Vagina (tissue), 2 donors: ENCODE results near the gene PRDM16. TPM values are rescaled to one million over a fixed set of nuclear protein-coding genes. Genes with fewer than 3 reads are reported as not detected.

Experiments used
- DNase-seq, 2 donors: peaks; one replicate each; pipeline ENCODE4 v3.0.0-alpha.2; 2017; ENCODE audit errors: extremely low spot score in 2 of 2
- H3K27ac ChIP-seq: fragments of 200-600 bp; sonication (generic); one replicate; pipeline ENCODE4 v1.5.1; 2019
- H3K27me3 ChIP-seq: fragments of 200-600 bp; sonication (generic); one replicate; pipeline ENCODE4 v1.5.1; 2019
- H3K36me3 ChIP-seq, 2 donors: fragments of 200-600 bp; sonication (generic); one replicate each; pipeline ENCODE4 v1.5.1; 2017 to 2019
- H3K4me1 ChIP-seq: fragments of 200-600 bp; sonication (generic); one replicate; pipeline ENCODE4 v1.5.1; 2019
- H3K4me3 ChIP-seq, 2 donors: fragments of 200-600 bp; sonication (generic); 1 replicate in 1 of 2; 2 replicates in 1 of 2; pipeline ENCODE4 v1.5.1; 2016 to 2019
- H3K9me3 ChIP-seq: fragments of 200-600 bp; sonication (generic); one replicate; pipeline ENCODE4 v1.5.1; 2019
- CTCF ChIP-seq, 3 experiments: fragments of 450-650 bp in 2 of 3; fragments of 200-600 bp in 1 of 3; sonication (generic) in 1 of 3; IDR thresholded peaks; one replicate each; pipeline ENCODE4 v1.5.1; 2017 to 2019; ENCODE audit warnings: antibody characterized with exemption in 3 of 3, mild to moderate bottlenecking in 2 of 3, moderate library complexity in 2 of 3
- POLR2A ChIP-seq, 2 donors: fragments of 450-650 bp; IDR thresholded peaks; one replicate each; pipeline ENCODE4 v1.6.1; 2017; ENCODE audit warnings: antibody characterized with exemption in 2 of 2, mild to moderate bottlenecking in 2 of 2, moderate library complexity in 2 of 2
- POLR2AphosphoS5 ChIP-seq, 2 donors: sonication (generic); formaldehyde crosslinking; IDR thresholded peaks; one replicate each; pipeline ENCODE4 v1.9.0; 2017; ENCODE audit warnings: antibody characterized with exemption in 2 of 2, mild to moderate bottlenecking in 2 of 2, low read depth in 1 of 2; ENCODE audit not compliant: insufficient read depth in 1 of 2
- intact Hi-C: fragments of 100-400 bp; cut with DNase I; formaldehyde crosslinking; loops from one replicate; pipeline ENCODE4 v1.15.1; 2023
- total RNA-seq: library from RNA; depleted of rRNA; stranded (reverse); fragments of >200 nt; gene quantifications from one replicate; pipeline ENCODE4 v1.2.3, GENCODE V29; 2016

The PRDM16 gene
- total RNA-seq, 1 donor from 2014 or later: 3.9 TPM

GRCh38 chr1:3149277-3149676 lies 80.3 kb downstream of the PRDM16 start:
- no peak for DNase-seq
- Histone ChIP-seq H3K36me3 (no peaks in the 10 kb centered on the region), H3K9me3 (no peaks in the 10 kb centered on the region), H3K4me1 (no peaks in the 10 kb centered on the region), H3K4me3 (no peak overlapping the region), H3K27me3 (no peaks in the 10 kb centered on the region), H3K27ac (no peak overlapping the region)
- intact Hi-C loops: no loop called here
- TF ChIP-seq CTCF (IDR thresholded peaks at IDR 0.05) (no peak), POLR2A (IDR thresholded peaks at IDR 0.05) (no peak), POLR2AphosphoS5 (IDR thresholded peaks at IDR 0.05; ENCODE audit: insufficient read depth in 1 of 2, low read depth in 1 of 2) (no peak)

- no peaks in the 10 kb centered on the region for H3K9me3 ChIP-seq
- intact Hi-C loops: no loop called here
- H3K4me3 ChIP-seq: no peak overlapping the region
- no peaks in the 10 kb centered on the region for H3K27me3 ChIP-seq
- no peaks in the 10 kb centered on the region for H3K36me3 ChIP-seq
- no peaks in the 10 kb centered on the region for H3K4me1 ChIP-seq
- DNase-seq: no peak
- TF ChIP-seq POLR2A (IDR thresholded peaks at IDR 0.05) (no peak), CTCF (IDR thresholded peaks at IDR 0.05) (no peak), POLR2AphosphoS5 (IDR thresholded peaks at IDR 0.05; ENCODE audit: insufficient read depth in 1 of 2, low read depth in 1 of 2) (no peak)
- no peak overlapping the region for H3K27ac ChIP-seq
These were observed 82.5 kb downstream of the PRDM16 start for GRCh38 chr1:3151456-3151855.

- TF ChIP-seq CTCF (IDR thresholded peaks at IDR 0.05) (no peak), POLR2A (IDR thresholded peaks at IDR 0.05) (no peak), POLR2AphosphoS5 (IDR thresholded peaks at IDR 0.05; ENCODE audit: insufficient read depth in 1 of 2, low read depth in 1 of 2) (no peak)
- Histone ChIP-seq H3K9me3 (no peaks in the 10 kb centered on the region), H3K36me3 (no peaks in the 10 kb centered on the region), H3K4me3 (no peak overlapping the region), H3K27me3 (no peaks in the 10 kb centered on the region), H3K27ac (no peak overlapping the region), H3K4me1 (no peaks in the 10 kb centered on the region)
- DNase-seq: no peak
- intact Hi-C loops: no loop called here
These were observed 83.1 kb downstream of the PRDM16 start for GRCh38 chr1:3152143-3152542.

- no peaks in the 10 kb centered on the region for H3K4me1 ChIP-seq
- H3K4me3 ChIP-seq: no peak overlapping the region
- H3K9me3 ChIP-seq: no peaks in the 10 kb centered on the region
- no peaks in the 10 kb centered on the region for H3K36me3 ChIP-seq
- no peak for DNase-seq
- intact Hi-C loops: no loop called here
- no peak overlapping the region for H3K27ac ChIP-seq
- TF ChIP-seq POLR2AphosphoS5 (IDR thresholded peaks at IDR 0.05; ENCODE audit: insufficient read depth in 1 of 2, low read depth in 1 of 2): no peak
- TF ChIP-seq CTCF (IDR thresholded peaks at IDR 0.05): no peak
- no peak for TF ChIP-seq POLR2A (IDR thresholded peaks at IDR 0.05)
- no peaks in the 10 kb centered on the region for H3K27me3 ChIP-seq
These were observed 84.2 kb downstream of the PRDM16 start for GRCh38 chr1:3153197-3153596.

- no peaks in the 10 kb centered on the region for H3K36me3 ChIP-seq
- H3K9me3 ChIP-seq: no peaks in the 10 kb centered on the region
- intact Hi-C loops: no loop called here
- H3K4me1 ChIP-seq: no peaks in the 10 kb centered on the region
- no peak for DNase-seq
- no peak overlapping the region for H3K4me3 ChIP-seq
- TF ChIP-seq CTCF (IDR thresholded peaks at IDR 0.05) (no peak), POLR2A (IDR thresholded peaks at IDR 0.05) (no peak), POLR2AphosphoS5 (IDR thresholded peaks at IDR 0.05; ENCODE audit: insufficient read depth in 1 of 2, low read depth in 1 of 2) (no peak)
- no peak overlapping the region for H3K27ac ChIP-seq
- no peaks in the 10 kb centered on the region for H3K27me3 ChIP-seq
These were observed 85.1 kb downstream of the PRDM16 start for GRCh38 chr1:3153902-3154795.
